ENCODE measurements around the gene USP17L20.
"Not testable (repeated sequence)": the region's sequence is repeated elsewhere in the genome, so short reads cannot be mapped to it uniquely, and the experiment has no call there.

DNA sequence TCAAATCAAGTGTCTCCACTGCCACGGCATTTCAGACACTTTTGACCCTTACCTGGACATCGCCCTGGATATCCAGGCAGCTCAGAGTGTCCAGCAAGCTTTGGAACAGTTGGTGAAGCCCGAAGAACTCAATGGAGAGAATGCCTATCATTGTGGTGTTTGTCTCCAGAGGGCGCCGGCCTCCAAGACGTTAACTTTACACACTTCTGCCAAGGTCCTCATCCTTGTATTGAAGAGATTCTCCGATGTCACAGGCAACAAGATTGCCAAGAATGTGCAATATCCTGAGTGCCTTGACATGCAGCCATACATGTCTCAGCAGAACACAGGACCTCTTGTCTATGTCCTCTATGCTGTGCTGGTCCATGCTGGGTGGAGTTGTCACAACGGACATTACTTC, 27.7 kb upstream of the USP17L20 start:
- TF ChIP-seq EZH2 (IDR thresholded peaks at IDR 0.05; ENCODE audit: insufficient read depth, poor library complexity, severe bottlenecking); EZH2phosphoT487 (IDR thresholded peaks at IDR 0.05; ENCODE audit: insufficient read depth, low read depth): not testable (repeated sequence)
